Stimulated activated CD4-positive, alpha-beta T cell treated with anti-CD3 and anti-CD28 coated beads, Interleukin-2, amount 100 ng/mL, for 24 hours (primary cell): Measurements from ENCODE around the gene SLC6A7.
A peak's percentile ranks its signal among the peaks of the same experiment; 100 is the strongest.

Source experiments
- DNase-seq, 2 donors: peaks; one replicate each; pipeline ENCODE4 v3.0.0-alpha.2; 2020

The SLC6A7 gene

DNA sequence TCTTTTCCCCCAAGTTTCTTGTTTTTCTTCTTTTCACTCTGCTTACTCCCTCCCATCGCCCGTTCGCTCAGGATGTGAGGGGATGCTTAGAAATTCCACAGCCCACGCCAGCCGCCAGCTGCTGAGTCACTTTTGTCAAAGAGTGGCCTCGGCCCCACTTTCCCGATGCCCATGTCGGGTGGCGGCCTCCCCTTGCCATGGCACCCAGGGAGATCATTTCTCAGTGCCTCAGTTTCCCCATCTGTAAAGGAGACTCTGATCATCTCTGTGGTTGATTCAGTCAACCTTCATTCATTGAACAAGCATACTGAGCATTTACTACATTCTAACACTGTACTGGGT is 33.9 kb upstream of the SLC6A7 start:
- no peak for DNase-seq

DNA sequence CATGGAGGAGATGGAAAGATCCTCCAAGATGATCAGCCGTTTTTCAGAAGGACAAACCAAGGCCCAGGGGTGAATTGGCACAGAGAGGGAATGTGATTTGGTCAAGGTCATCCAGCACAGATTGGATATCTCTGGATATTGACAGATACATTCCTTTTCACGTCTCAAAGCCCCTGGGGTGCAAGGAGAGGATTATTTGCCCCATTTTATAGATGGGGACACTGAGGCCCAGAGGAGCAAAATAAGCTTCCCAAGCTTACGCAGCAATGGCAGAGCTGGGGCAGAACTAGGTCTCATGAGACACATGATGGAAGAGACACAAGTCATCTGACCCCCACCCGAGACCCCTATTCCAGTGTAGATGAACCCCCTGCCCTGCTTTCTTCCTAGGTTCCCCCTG is 33.3 kb upstream of the SLC6A7 start:
- DNase-seq, result no peak

GRCh38 chr5:150157168-150157567 is 32.7 kb upstream of the SLC6A7 start:
- DNase-seq, result no peak

- no peak for DNase-seq
Observed at GRCh38 chr5:150158170-150158949, 31.5 kb upstream of the SLC6A7 start.

DNA sequence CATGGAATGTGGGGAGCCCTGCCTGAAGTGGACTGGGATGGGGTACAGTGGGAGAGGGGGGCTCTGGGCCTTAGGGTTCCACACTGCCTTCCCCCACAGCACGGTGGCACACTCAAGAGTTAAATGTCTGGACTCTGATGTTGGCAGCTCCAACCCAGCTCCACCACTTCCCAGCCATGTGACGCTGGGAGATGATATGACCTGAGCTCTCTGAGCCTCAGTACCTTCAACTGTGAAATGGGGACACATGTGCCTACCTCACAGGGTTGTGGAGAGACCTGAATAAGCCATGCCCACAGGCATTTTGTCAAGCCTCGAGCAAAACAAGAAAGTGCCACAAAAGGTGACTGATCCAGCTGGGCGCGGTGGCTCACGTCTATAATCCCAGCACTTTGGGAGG is 30.8 kb upstream of the SLC6A7 start:
- DNase-seq, result no peak

DNA sequence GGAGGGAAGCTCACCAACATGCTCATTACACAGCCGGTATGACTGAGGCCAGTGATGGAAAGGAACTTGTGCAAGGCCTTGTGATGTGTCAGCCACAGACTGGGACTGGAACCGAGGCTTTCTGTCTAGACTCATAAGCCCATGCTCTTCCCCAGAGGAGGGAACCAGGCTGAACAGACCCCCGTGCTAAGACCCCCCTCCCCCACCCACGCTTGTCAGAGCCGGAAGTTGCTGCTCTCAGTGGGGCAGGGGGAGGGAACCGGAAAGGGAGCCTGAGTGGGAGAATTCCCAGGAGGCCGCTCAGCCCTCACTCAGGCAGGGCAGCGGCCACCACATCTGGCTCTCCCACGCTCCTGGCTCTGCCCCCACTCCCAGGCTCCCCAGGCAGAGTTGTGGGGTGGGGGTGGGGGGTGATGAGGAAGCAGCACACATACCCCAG is 30.1 kb upstream of the SLC6A7 start:
- DNase-seq, result no peak

GRCh38 chr5:150160448-150161081 is 29.3 kb upstream of the SLC6A7 start:
- DNase-seq, result no peak

DNA sequence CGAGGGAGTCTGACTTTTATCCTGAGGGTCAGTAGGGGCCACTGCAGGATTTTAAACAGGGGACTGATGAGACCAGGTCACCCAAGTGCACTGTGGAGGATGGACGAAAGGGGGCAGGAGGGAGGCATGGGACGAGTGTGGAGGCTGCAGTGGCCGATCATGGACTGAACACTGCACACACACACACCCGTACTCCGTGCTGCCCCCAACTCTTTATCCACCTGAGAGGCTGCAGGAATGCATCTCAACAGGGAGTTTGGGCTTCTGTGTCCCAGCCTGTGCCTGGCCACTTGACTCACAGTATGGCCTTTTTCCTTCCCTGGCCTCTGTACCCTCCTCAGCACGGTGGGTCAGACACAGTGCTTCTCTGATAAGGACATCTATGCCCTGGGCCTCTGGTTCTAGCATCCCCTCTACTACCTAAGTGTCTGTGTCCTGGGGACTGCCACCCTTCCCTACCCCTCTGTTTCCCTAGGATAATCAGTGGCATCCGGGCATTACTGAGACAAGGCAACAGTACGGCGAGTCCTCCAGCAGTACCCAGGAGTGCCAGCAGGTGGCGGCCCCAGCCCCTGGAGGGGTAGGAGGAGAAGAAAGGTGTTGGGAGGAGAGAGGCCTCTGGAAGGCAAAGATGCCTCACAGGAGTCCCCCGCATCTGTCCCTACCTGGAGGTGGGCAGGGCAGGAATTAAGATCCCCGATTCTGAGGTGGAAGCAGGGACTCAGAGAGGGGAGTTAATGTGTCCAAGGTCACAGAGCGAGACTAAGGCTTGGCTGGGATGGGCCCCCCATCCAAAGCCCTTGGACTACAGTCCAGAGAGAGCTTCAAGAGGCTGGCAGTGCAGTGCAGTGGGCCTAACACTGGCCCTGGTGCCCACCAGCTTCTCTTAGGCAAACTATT is 28.4 kb upstream of the SLC6A7 start:
- peak; percentile 82 to 87 for DNase-seq

GRCh38 chr5:150162142-150162513 is 27.7 kb upstream of the SLC6A7 start:
- no peak for DNase-seq

DNA sequence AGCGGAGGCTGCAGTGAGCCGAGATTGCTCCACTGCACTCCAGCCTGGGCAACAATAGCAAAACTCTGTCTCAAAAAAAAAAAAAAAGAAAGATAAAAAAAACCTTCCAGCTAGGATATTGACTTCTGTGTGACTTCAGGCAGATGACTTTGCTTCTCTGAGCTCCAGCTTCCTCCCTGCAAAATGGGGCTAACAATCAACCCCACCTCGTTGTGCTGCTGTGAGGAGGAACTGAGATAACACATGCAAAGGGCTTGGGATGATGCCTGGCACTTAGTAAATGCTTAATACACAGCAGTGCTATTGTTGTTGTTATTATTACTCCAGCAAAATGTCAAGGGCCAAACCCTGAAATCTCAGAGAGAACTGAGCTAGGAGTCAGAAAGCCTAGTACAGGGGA is 26.8 kb upstream of the SLC6A7 start:
- DNase-seq, result no peak

- DNase-seq, result no peak
Observed at GRCh38 chr5:150163547-150164059, 26.3 kb upstream of the SLC6A7 start.

- DNase-seq, result no peak
Observed at GRCh38 chr5:150164211-150164980, 25.5 kb upstream of the SLC6A7 start.

DNA sequence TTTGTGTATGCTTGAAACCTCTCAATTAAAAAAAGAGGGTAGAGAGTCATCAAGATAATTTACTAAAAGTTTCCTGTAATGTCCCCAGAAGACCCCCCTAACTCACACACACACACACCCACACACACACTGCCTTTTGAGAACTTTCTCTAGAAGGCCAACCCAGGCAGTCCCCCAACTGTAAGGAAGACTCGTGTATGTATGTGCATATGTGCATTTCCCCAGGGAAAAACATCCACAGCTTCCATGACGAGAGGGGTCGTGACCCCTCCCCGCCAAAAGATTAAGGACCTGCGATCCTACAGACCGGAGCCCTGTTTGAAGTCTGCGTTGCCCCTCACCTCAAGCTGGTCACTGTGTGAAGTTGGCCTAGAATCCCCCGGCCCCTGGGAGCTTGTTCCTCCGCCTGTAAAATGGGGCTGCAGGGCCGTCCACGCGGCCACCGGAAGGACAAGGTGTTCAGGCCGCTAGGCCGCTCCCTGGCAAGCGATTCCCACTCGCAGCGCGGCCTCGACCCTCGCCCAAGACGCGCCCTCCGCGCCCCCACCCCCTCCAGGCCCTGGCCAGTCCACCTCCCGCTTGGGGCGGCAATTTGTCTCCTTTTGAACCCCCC is 23.7 kb upstream of the SLC6A7 start:
- DNase-seq, result no peak

DNA sequence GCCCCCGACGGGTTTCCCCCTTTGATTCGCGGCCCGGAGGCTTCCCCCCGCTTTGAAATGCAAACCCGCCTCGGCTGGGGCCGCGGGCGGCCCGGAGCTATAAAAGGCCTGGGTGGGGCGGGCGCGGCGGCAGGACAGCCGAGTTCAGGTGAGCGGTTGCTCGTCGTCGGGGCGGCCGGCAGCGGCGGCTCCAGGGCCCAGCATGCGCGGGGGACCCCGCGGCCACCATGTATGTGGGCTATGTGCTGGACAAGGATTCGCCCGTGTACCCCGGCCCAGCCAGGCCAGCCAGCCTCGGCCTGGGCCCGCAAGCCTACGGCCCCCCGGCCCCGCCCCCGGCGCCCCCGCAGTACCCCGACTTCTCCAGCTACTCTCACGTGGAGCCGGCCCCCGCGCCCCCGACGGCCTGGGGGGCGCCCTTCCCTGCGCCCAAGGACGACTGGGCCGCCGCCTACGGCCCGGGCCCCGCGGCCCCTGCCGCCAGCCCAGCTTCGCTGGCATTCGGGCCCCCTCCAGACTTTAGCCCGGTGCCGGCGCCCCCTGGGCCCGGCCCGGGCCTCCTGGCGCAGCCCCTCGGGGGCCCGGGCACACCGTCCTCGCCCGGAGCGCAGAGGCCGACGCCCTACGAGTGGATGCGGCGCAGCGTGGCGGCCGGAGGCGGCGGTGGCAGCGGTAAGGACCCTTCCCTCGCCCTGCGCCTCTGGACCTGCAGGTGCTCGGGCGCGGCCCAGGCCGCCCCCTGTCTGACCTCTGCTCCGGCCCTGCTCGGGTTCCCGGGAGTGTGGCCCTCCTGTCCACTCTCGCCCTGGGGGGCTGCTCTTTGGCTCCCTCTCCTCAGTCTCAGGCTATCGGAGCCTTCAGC is 23.0 kb upstream of the SLC6A7 start, which contains the start of gene CDX1:
TSS of gene CDX1 (plus strand) at position 129 of the 862 bp plus-strand sequence. CDS start at position 228, 99 bp downstream.
- DNase-seq, result no peak

DNA sequence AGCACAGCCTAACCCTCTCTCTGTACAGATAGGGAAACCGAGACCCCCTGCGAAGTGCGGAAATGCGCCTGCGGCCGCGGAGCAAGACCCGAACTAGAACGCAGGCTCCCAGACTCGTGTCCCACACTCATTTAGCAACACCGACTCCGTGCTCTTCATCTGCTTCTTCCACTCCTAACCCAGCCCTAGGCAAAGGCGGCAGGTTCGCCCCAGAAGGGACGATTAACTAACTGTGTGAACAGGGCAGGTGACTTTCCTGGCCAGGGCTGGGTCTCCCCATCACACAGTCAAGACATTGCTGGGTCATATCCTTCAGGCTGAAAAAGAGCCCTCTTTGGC is 22.4 kb upstream of the SLC6A7 start:
- DNase-seq, result no peak

DNA sequence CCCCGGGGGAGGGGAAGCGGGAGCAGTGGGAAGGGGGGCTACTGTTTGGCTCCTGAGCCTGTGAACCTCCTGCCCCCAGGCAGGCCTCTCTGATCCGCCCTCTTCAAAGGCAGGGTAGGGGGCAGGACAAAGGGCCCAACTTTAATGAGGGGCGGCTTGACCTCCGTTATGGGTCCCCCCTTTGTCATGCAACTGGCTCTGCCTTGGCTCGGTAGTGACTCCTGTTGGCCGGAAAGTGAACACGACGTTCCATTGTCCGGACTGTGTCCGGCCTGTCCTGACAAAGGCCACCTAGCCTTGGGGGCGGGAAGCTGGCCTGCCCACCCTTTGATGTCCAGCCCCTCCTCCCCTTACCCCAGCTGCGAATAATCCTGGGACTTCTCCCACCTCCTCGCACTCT is 22.0 kb upstream of the SLC6A7 start:
- DNase-seq, result no peak

GRCh38 chr5:150168864-150169263 is 21.0 kb upstream of the SLC6A7 start:
- no peak for DNase-seq

GRCh38 chr5:150172145-150172544 is 17.7 kb upstream of the SLC6A7 start:
- no peak for DNase-seq

DNA sequence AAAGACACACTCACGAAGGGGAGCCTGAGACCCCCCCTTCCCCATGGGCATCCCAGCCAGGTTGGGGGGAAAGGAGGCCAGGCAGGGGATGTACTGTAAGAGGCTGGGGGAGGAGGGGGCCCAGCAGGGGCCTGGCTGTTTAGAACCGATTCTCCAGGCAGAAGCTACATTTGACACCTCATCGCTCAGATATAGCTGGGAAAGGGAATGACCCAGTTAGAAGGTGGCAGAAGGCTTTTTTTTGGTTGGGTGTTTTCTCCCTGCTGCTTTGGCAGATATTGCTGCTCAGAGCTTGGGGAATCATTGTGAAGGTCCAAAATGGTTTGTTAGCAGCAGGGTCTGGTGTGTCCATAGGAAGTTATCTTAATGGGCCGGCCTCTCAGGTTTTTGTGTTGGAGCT is 17.3 kb upstream of the SLC6A7 start:
- no peak for DNase-seq

GRCh38 chr5:150173161-150173560 is 16.7 kb upstream of the SLC6A7 start:
- no peak for DNase-seq

- DNase-seq, result no peak
Observed at GRCh38 chr5:150174285-150174684, 15.6 kb upstream of the SLC6A7 start.
